GM19397 (cell line): ENCODE results near the gene CKMT2.

Source experiments
- ATAC-seq: cut with Tn5 transposase; IDR thresholded peaks from one replicate; pipeline ENCODE4 v1.9.1; 2021; ENCODE audit warnings: mild to moderate bottlenecking, moderate library complexity; ENCODE audit not compliant: unreplicated experiment

Gene CKMT2

GRCh38 chr5:81214848-81215247 is 18.3 kb upstream of the CKMT2 start:
- no peak for ATAC-seq

DNA sequence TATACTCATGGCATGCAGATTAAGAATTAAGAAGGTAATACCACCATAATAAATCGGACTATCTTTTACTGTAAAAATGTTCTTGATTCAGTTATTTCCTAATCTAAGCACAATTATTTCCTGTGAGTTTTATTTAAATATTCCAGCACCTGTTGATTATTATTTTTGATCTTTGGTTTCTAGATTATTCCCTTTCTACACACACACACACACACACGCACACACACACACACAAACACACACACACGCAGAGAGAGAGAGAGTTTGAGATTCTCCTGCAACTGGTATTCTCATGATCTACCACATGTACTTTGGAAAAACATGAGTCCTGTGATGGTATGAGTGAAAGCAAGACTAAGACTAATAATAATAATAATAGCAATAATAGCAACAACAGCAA is 17.0 kb upstream of the CKMT2 start:
- no peak for ATAC-seq

- ATAC-seq = no peak
These were observed 13.7 kb upstream of the CKMT2 start for GRCh38 chr5:81219389-81219788.

- ATAC-seq = no peak
These were observed 10.8 kb upstream of the CKMT2 start for GRCh38 chr5:81222285-81222684.

GRCh38 chr5:81225463-81225862 is 7.7 kb upstream of the CKMT2 start:
- ATAC-seq = no peak

DNA sequence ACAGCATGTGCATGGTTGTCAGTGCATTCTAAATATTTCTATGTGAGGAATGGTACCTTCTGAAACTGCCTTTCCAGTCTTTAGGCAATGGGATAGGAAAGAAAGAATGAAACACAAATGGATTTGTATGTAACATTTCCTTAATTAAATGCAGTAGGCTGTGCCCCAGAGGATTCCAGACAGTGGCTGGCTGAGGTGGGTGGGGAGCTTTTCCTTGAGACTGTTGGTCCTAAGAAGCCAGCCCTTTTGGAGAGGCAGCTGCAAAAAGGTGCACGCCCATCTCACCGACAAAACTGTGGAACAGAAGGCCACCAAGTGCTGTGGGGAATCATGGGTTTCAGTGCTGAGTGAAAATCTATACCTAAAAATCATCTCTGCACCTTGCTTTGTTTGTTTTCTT is 6.8 kb upstream of the CKMT2 start:
- no peak for ATAC-seq

DNA sequence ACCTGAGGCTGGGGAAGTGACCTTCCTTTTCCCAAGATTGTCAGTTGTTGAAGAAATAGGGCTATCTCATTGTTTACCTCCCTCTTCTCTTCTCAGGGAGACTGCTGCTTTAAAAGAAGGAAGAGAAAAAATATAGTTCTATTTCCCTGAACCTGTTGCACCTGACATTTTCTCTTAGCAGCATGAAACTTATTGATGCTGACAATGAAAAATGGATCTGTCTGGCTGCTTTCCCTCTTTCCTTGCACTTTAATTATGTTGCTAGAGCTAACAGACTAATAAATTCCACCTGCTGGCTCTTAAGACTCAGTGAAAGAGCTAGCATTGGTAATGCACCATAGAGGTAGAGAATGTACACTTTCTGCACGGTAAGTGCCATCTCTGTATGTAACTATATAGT is 6.2 kb upstream of the CKMT2 start:
- no peak for ATAC-seq

GRCh38 chr5:81228084-81228483 is 5.0 kb upstream of the CKMT2 start:
- no peak for ATAC-seq

- no peak for ATAC-seq
These were observed 2.7 kb upstream of the CKMT2 start for GRCh38 chr5:81230416-81230815.

DNA sequence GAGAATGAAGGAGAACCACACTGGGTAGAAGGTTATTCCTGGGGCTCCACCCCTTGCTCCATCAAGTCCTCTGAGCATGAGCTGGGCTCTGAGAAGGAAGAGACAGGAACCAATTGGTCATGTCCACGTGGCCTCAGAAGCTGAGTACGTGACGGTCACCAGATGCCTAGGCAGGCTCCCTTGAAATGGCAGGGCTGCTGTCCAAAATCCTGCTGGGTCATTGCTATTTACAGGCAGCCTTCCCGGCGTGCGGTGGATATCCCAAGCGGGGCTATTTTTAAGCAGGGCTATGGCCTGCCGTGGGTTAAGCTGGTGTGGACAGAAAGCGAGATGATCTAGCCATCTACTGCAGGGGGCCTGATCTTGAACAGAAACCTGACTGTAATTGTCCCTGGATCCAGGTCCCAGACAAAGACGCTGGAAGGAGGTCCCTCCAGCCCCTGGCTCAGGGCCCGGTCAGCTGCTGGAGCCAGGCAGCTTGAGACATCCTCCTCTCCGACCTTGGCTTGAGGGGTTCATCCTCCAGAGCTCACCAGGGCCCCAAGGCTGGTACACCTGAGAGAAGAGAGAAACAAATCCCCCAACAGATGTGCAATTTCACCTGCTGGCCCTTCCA is 550 bp upstream of the CKMT2 start:
- no peak for ATAC-seq

DNA sequence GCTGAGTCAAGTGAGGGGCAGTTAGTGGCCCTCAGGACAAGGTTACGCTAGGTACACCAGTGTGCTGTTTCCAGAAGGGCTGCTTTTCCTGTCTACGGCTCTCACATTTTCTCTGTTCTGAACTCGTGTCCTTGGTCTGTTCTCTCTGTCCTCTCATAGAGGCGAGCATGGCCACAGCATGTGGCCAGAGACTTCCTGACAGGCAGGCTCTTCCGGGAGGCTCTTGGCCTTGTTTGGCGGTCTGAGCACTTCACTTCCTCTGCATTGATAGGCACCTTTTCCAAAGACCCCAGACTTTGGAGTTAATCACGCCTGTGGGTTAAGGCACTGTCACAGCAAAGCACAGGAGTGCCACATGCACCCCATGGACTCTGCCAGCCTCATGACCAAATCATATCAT is 1.2 kb downstream of the CKMT2 start:
- no peak for ATAC-seq

DNA sequence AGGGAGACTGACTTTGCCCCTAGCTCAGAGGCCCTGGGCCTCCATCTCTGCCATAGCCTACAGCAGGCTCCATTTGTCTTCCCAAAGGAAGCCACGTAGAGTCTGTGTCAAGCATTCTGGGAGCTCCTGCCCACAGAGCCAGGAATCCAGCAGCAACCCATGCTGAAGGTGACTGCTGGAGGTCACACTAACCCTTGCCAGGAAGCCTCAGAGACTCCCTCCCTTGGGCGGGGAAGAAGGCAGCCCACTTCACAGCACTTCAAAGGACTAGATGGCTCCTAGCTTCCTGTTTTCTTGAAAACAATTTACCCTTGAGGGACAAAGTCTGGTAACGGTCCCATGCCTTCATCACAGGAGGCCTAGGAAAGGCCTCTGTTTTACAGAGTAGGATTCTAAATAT is 1.7 kb downstream of the CKMT2 start:
- no peak for ATAC-seq

DNA sequence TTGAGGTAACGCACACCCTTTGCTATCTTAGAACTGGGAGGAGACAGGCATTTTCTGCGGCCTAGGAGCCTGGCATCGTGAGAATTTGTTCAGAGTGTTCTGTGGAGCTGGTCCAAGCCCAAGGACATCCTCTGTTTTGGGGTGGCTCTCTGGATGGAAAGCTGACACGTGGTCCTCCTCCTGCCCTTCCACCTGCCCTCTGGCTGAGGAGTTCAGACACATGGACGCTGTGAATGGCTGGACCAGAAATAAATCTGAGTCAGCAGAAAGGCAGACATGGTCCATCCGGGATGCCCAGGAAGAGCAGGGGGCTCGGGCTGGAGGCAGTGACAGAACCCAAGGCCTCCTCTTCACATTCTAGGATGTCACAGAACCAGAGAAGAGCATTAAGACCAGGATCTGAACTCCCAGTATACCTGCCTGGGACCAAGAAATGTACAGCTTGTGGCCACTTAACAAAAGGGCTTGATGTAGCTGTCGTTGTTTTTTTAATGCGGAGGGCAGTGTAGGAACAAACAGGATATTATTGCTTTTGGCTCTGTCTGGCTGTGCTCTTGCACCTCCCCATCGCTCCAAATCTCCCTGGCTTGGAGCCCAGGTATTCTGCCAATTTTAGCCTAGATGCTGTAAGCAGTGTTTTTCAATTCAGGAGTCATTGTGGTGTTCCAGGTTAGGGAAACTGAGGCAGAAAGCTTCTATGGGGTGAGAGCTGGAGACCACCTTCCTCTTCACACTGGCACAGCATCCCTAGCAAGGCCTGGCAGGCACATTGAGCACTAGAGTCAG is 2.4 kb downstream of the CKMT2 start:
- no peak for ATAC-seq

GRCh38 chr5:81238460-81238859 is 5.3 kb downstream of the CKMT2 start:
- no peak for ATAC-seq

- no peak for ATAC-seq
These were observed 6.5 kb downstream of the CKMT2 start for GRCh38 chr5:81239613-81240012.

DNA sequence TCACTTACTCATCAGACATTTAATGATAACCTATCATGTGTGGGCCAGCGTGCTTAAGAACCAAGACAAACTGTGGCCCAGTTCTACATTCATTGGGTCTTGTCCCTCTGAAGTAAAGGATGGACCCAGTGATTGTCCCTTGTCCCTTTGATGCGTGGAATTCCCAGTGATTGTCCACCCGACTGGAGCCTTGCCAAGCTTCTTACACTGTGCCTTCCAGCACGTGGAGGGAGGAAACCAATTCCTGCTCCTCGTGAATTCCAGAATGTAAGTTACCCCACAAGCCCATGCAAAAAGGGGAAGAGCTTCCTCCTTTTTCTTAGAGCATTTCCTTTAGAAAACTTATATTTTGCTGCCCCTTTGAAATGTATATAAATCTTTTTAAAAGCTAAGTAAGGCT is 7.9 kb downstream of the CKMT2 start:
- no peak for ATAC-seq

DNA sequence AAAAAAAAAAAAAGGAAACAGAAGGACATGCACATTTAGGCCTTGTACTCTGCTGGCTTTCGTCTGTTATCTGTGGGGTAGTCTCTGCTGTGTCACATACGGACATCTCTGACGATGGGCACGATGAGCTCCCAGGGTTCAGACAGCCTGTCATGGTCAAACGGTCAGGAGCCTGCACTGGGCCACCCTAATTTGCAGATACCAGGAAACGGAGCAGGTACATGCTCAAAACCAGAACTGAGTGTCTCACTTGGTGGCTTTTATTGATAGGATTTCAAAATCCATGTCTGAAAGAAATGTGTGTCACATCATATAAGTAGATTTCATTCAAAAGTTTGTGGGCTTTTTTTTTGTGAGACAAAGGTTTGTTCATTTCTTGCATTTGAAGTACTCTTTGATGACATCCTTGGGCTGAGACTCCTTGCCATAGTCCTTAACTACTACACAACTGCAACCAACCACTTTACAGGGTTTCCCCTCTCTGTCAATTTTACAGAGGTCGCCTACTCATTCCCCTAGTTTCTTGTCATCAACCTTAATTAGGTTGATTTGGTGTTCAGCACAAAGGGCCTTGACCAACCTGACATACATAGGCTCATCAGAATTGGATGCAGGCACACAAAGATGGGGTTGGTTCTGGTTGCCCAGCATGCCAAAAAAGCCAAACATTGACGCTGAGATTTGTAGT is 9.0 kb downstream of the CKMT2 start:
- ATAC-seq = no peak

- ATAC-seq = no peak
These were observed 9.8 kb downstream of the CKMT2 start for GRCh38 chr5:81242906-81243436.

DNA sequence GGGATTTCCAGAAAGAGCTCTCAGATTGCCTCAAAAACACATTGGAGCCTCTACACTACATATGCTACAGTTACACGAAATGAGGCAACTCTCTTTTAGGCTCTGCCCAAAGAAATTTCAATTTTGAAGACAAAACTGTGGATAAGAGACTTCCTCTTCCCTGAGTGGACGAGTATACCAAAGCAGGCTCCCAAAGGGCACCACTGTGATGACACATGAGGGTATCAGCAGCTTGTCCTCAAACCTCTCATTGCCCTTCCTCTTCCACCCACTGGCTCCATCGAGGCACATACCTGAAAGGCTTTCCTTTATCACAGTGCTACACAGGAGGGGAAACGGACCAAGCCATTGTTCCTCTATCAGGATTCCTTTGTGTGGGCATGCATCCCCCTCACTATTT is 11.3 kb downstream of the CKMT2 start:
- no peak for ATAC-seq

- ATAC-seq = no peak
These were observed 12.7 kb downstream of the CKMT2 start for GRCh38 chr5:81245871-81246235.

DNA sequence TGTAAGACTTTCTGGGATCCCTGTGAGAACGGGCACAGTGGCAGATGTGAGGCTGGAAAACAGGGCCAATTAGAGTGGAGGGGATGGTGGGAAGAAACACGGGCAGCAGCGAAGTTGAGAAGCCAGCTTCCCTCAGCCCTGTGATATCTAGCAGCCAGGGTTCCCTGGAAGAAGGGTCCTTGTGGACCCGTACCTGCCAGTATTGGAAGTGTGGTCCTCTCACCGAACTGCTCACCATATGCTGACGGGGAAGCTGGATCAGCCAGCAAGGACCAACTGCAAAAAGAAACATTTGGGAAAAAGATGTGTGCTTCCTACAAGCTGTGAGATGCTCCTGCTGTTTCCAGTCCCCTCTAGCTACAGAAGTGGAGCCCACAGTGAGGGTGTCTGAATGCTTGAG is 13.6 kb downstream of the CKMT2 start:
- no peak for ATAC-seq

- ATAC-seq = no peak
These were observed 14.4 kb downstream of the CKMT2 start for GRCh38 chr5:81247441-81247972.
